WTC11 (cell line): ENCODE data around the gene ATXN7. TPM values are rescaled to one million over a fixed set of nuclear protein-coding genes. Genes with fewer than 3 reads are reported as not detected.

Experiments
- ATAC-seq: fragments of 200-7000 bp; cut with Tn5 transposase; 2 replicates; pipeline ENCODE4 v1.10.0; 2021; ENCODE audit warnings: mild to moderate bottlenecking, moderate library complexity
- CTCF ChIA-PET: fragments of 300-600 bp; sonication (Branson Sonifier 250); formaldehyde crosslinking; loops from one replicate; lab custom pipeline; 2021; ENCODE audit warnings: antibody characterized with exemption; lab: Charles Lee
- POLR2A ChIA-PET: fragments of 350-600 bp; sonication (Branson Sonifier 250); formaldehyde crosslinking; loops from one replicate; lab custom pipeline; 2021; ENCODE audit warnings: antibody characterized with exemption; lab: Charles Lee
- DNase-seq: peaks from one replicate; pipeline ENCODE4 v3.0.0; 2021; ENCODE audit warnings: low spot score
- H3K27ac Mint-ChIP-seq: 2 replicates; pipeline ENCODE4 v1.8.0; 2021; ENCODE audit warnings: mixed read lengths
- H3K27me3 Mint-ChIP-seq: 2 replicates; pipeline ENCODE4 v1.8.0; 2021; ENCODE audit warnings: low read depth, mild to moderate bottlenecking, moderate library complexity, mixed read lengths
- H3K36me3 Mint-ChIP-seq: 2 replicates; pipeline ENCODE4 v1.8.0; 2021; ENCODE audit warnings: mixed read lengths
- H3K4me1 Mint-ChIP-seq: 2 replicates; pipeline ENCODE4 v1.8.0; 2022; ENCODE audit warnings: mixed read lengths
- H3K4me3 Mint-ChIP-seq: 2 replicates; pipeline ENCODE4 v1.8.0; 2021; ENCODE audit warnings: mild to moderate bottlenecking, moderate library complexity, mixed read lengths
- H3K9me3 Mint-ChIP-seq: 2 replicates; pipeline ENCODE4 v1.8.0; 2021; ENCODE audit warnings: mixed read lengths
- ATF6 ChIP-seq: sonication (generic); formaldehyde crosslinking; IDR thresholded peaks from 2 replicates; pipeline ENCODE4 v1.8.1; 2023; ENCODE audit warnings: mild to moderate bottlenecking, missing genetic modification reagents
- E2F5 ChIP-seq: sonication (generic); formaldehyde crosslinking; IDR thresholded peaks from 2 replicates; pipeline ENCODE4 v1.8.1; 2022; ENCODE audit warnings: mild to moderate bottlenecking, moderate library complexity, missing genetic modification reagents
- FOXP4 ChIP-seq: sonication (generic); formaldehyde crosslinking; IDR thresholded peaks from 2 replicates; pipeline ENCODE4 v1.8.0; 2022; ENCODE audit warnings: mild to moderate bottlenecking, missing genetic modification reagents
- HMGA2 ChIP-seq: fragments of 250-450 bp; sonication (Bioruptor Pico); IDR thresholded peaks from 2 replicates; pipeline ENCODE4 v1.4.0; 2021; ENCODE audit warnings: mild to moderate bottlenecking, moderate library complexity
- IRF2 ChIP-seq: sonication (generic); formaldehyde crosslinking; IDR thresholded peaks from 2 replicates; pipeline ENCODE4 v1.8.0; 2022; ENCODE audit warnings: low read depth, missing genetic modification reagents, borderline replicate concordance
- NR3C1 ChIP-seq: sonication (generic); formaldehyde crosslinking; conservative IDR thresholded peaks from 2 replicates; pipeline ENCODE4 v1.8.1; 2023; ENCODE audit warnings: low read depth, mild to moderate bottlenecking, missing genetic modification reagents
- TP53 ChIP-seq: sonication (generic); formaldehyde crosslinking; IDR thresholded peaks from 2 replicates; pipeline ENCODE4 v1.8.1; 2023; ENCODE audit warnings: mild to moderate bottlenecking, missing genetic modification reagents
- ZBTB43 ChIP-seq: sonication (generic); formaldehyde crosslinking; IDR thresholded peaks from 2 replicates; pipeline ENCODE4 v1.8.1; 2023; ENCODE audit warnings: mild to moderate bottlenecking, missing genetic modification reagents
- ZNF219 ChIP-seq: sonication (generic); formaldehyde crosslinking; IDR thresholded peaks from 2 replicates; pipeline ENCODE4 v1.8.0; 2023; ENCODE audit warnings: missing genetic modification reagents, mild to moderate bottlenecking, borderline replicate concordance
- ZNF416 ChIP-seq: fragments of 250-450 bp; sonication (Bioruptor Pico); IDR thresholded peaks from 2 replicates; pipeline ENCODE4 v1.9.0; 2021; ENCODE audit warnings: mild to moderate bottlenecking, inconsistent platforms
- ZNF425 ChIP-seq: fragments of 250-450 bp; sonication (Bioruptor Pico); conservative IDR thresholded peaks from 2 replicates; pipeline ENCODE4 v1.9.0; 2021; ENCODE audit warnings: mild to moderate bottlenecking
- ZNF532 ChIP-seq: fragments of 250-450 bp; sonication (Bioruptor Pico); IDR thresholded peaks from 2 replicates; pipeline ENCODE4 v1.9.0; 2021; ENCODE audit warnings: mild to moderate bottlenecking, borderline replicate concordance
- total RNA-seq: library from RNA; stranded (reverse); gene quantifications from 3 replicates; pipeline ENCODE4 v1.2.3, GENCODE V29; 2021
- TF ChIP-seq, protein P1 (sequence below): sonication (generic); formaldehyde crosslinking; IDR thresholded peaks from 2 replicates; pipeline ENCODE4 v1.8.0; 2023; ENCODE audit warnings: mild to moderate bottlenecking, missing genetic modification reagents
- TF ChIP-seq, protein P2 (sequence below): fragments of 250-450 bp; sonication (Bioruptor Pico); IDR thresholded peaks from 2 replicates; pipeline ENCODE4 v1.9.0; 2021; ENCODE audit warnings: mild to moderate bottlenecking

ATXN7 gene
- total RNA-seq, 1 experiment from 2014 or later, result 11.7 TPM

DNA sequence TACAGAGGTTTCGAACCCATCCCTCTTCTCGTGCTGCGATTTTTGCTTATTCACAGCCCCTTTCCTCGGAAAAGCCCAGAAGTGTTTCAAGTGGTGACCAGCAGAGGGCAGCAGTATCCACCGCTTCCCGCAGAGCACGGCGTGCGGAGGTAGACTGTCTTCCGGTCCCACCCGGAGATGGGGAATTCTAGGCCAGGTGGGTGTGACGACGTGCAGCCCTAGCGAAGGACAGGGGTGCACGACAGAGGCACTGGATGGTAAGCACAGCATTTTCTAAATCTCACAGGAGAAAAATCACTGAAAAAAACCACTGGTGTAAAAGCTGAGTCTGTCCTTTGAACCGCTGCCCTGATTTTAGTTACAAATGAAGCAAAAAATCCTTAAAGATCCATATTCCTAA is 167.1 kb downstream of the ATXN7 start (continued):
- no peak for TF ChIP-seq E2F5 (CRISPR knock-in tag)
- TF ChIP-seq ZNF425 (CRISPR knock-in tag), result no peak
- TF ChIP-seq HMGA2, result no peak
- no peak for TF ChIP-seq ZBTB43 (CRISPR knock-in tag)
- no peak for TF ChIP-seq ZNF416 (CRISPR knock-in tag)
- TF ChIP-seq ZNF219 (CRISPR knock-in tag), result no peak
- TF ChIP-seq FOXP4, result no peak
- TF ChIP-seq, protein P1, sequence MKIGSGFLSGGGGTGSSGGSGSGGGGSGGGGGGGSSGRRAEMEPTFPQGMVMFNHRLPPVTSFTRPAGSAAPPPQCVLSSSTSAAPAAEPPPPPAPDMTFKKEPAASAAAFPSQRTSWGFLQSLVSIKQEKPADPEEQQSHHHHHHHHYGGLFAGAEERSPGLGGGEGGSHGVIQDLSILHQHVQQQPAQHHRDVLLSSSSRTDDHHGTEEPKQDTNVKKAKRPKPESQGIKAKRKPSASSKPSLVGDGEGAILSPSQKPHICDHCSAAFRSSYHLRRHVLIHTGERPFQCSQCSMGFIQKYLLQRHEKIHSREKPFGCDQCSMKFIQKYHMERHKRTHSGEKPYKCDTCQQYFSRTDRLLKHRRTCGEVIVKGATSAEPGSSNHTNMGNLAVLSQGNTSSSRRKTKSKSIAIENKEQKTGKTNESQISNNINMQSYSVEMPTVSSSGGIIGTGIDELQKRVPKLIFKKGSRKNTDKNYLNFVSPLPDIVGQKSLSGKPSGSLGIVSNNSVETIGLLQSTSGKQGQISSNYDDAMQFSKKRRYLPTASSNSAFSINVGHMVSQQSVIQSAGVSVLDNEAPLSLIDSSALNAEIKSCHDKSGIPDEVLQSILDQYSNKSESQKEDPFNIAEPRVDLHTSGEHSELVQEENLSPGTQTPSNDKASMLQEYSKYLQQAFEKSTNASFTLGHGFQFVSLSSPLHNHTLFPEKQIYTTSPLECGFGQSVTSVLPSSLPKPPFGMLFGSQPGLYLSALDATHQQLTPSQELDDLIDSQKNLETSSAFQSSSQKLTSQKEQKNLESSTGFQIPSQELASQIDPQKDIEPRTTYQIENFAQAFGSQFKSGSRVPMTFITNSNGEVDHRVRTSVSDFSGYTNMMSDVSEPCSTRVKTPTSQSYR (CRISPR knock-in tag), result no peak
- TF ChIP-seq, all 79 proteins: peak for 10

DNA sequence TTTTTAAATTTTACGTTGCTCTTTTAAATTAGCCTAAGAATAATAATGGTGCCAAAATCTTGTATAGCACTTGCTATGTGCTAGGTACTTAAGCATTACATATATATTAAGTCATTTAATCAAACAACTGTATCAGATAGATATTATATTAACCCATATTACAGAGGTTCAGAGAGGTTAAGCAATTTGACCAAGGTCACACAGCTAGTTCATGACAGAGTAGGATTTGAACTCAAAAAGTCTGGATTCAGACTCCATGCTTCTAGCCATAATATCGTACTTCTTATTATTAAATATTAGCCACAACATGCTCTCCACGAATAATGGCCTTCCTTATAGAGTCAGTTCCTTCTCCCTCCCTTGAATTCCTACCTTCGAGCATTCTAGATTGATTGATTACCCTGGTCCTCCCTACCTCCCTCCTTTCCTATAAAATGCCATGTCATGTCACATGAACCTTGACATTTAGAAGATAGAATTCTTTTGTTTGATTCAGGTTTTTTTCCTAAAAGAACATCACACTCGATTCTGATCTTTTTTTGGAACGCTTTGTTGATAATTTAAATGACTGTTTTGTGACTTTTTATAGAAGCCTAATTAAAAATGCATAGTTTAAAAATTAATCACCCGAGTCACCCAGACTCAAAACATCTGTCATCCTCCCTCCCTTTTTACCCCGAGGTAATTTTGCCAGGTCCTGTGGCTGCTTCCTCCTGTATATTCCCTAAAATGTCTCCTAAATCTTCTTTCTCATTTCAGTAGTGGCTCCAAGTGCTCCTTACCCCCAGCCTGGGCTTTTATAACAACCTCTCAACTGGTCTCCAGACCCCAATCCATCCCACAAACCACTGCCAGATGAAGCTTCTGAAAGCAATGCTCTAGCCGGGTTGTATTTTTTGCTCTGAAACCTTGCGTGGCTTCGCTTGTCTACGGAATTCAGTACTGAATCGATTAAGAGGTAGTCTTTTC is 168.2 kb downstream of the ATXN7 start:
- H3K9me3 Mint-ChIP-seq, result peaks cover 9% of the 10 kb centered on the region
- peaks cover 31% of the 10 kb centered on the region for H3K4me1 Mint-ChIP-seq
- H3K36me3 Mint-ChIP-seq, result no peaks in the 10 kb centered on the region
- ChIA-PET CTCF (interaction anchor here (1.7 kb wide), 1 partner anchor 236 kb away, joined by 6 read pairs; no protein-coding TSS in a partner anchor), POLR2A (no interaction called here)
- H3K27ac Mint-ChIP-seq, result no peak overlapping the region
- ATAC-seq, result no peak
- DNase-seq, result no peak
- H3K27me3 Mint-ChIP-seq, result no peaks in the 10 kb centered on the region
- H3K4me3 Mint-ChIP-seq, result no peak overlapping the region
- TF ChIP-seq IRF2 (CRISPR knock-in tag), result no peak
- TF ChIP-seq NR3C1 (CRISPR knock-in tag), result no peak
- no peak for TF ChIP-seq ZNF219 (CRISPR knock-in tag)
- TF ChIP-seq ZNF532 (CRISPR knock-in tag), result no peak
- TF ChIP-seq ATF6, result no peak
- TF ChIP-seq, protein P2, sequence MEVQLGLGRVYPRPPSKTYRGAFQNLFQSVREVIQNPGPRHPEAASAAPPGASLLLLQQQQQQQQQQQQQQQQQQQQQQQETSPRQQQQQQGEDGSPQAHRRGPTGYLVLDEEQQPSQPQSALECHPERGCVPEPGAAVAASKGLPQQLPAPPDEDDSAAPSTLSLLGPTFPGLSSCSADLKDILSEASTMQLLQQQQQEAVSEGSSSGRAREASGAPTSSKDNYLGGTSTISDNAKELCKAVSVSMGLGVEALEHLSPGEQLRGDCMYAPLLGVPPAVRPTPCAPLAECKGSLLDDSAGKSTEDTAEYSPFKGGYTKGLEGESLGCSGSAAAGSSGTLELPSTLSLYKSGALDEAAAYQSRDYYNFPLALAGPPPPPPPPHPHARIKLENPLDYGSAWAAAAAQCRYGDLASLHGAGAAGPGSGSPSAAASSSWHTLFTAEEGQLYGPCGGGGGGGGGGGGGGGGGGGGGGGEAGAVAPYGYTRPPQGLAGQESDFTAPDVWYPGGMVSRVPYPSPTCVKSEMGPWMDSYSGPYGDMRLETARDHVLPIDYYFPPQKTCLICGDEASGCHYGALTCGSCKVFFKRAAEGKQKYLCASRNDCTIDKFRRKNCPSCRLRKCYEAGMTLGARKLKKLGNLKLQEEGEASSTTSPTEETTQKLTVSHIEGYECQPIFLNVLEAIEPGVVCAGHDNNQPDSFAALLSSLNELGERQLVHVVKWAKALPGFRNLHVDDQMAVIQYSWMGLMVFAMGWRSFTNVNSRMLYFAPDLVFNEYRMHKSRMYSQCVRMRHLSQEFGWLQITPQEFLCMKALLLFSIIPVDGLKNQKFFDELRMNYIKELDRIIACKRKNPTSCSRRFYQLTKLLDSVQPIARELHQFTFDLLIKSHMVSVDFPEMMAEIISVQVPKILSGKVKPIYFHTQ, result no peak
- no peak for TF ChIP-seq TP53 (CRISPR knock-in tag)
